Loucy (cell line): ENCODE results near the gene MXD4.

Experiments used
- EZH2phosphoT487 ChIP-seq: fragments of 200-600 bp; IDR thresholded peaks from 2 replicates; pipeline ENCODE4 v1.6.1; 2018; ENCODE audit warnings: antibody characterized with exemption, mild to moderate bottlenecking, moderate library complexity, borderline replicate concordance
- TF ChIP-seq, protein P1 (sequence below): fragments of 200-600 bp; sonication (generic); conservative IDR thresholded peaks from 2 replicates; pipeline ENCODE4 v1.5.1; 2014; ENCODE audit warnings: mild to moderate bottlenecking, antibody characterized with exemption, low read length

DNA sequence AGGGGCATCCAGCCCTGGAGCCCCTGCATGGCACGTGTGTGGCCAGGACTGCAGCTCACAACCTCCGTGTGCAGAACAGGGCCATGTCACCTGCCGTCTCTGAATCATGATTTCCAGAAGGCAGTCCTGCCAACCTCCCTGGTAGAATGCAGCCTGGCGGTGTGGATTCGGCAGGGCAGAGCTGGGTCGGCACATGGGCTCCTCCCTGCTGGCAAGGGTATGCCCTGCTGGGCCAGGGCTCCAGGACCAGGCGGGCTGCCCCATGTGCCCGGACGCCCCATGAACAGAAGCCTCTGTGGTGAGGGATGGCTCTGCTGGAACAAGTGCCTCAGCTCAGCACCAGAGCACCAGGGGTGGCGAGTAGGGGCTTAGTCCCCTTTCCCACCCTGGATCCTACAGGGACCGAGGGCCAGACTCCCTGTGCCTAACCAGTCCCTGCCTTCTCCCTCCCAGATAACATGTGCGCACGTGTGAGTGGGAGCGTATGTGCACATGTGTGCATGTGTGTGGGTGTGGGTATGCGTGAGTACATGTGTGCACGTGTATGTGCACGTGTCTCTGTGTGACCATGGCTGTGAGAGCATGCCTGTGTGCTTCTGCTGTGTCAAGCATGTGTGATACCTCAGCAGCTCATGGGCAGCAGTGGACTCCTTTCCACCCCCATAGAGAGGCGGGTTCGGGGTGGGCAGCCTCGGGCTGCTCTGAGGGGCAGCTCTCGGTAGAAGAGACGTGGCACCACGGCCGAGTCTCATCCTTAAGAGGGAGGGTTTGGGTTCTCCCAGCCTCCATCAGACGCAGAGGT lies 10.3 kb upstream of the MXD4 start:
- TF ChIP-seq, protein P1, sequence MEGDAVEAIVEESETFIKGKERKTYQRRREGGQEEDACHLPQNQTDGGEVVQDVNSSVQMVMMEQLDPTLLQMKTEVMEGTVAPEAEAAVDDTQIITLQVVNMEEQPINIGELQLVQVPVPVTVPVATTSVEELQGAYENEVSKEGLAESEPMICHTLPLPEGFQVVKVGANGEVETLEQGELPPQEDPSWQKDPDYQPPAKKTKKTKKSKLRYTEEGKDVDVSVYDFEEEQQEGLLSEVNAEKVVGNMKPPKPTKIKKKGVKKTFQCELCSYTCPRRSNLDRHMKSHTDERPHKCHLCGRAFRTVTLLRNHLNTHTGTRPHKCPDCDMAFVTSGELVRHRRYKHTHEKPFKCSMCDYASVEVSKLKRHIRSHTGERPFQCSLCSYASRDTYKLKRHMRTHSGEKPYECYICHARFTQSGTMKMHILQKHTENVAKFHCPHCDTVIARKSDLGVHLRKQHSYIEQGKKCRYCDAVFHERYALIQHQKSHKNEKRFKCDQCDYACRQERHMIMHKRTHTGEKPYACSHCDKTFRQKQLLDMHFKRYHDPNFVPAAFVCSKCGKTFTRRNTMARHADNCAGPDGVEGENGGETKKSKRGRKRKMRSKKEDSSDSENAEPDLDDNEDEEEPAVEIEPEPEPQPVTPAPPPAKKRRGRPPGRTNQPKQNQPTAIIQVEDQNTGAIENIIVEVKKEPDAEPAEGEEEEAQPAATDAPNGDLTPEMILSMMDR, result no peak
- no peak for TF ChIP-seq EZH2phosphoT487
